Adrenal gland (tissue), 5 donors: ENCODE data around the gene IFNGR2.

ENCODE experiments used
- POLR2A ChIP-seq, 2 donors: fragments of 450-650 bp; IDR thresholded peaks; one replicate each; pipeline ENCODE4 v1.6.1; 2017; ENCODE audit warnings: antibody characterized with exemption in 2 of 2, mild to moderate bottlenecking in 2 of 2, moderate library complexity in 1 of 2
- TF ChIP-seq, protein P1 (sequence below), 6 experiments: fragments of 450-650 bp in 4 of 6; fragments of 200-600 bp in 2 of 6; sonication (generic) in 1 of 6; IDR thresholded peaks; 1 replicate in 5 of 6; 2 replicates in 1 of 6; pipeline versions ENCODE4 v1.5.1 to v1.8.0; 2016 to 2021; ENCODE audit warnings: antibody characterized with exemption in 6 of 6, mild to moderate bottlenecking in 2 of 6, moderate library complexity in 1 of 6
- donor health status: DM: no; HTN: no; CAD: no.

DNA sequence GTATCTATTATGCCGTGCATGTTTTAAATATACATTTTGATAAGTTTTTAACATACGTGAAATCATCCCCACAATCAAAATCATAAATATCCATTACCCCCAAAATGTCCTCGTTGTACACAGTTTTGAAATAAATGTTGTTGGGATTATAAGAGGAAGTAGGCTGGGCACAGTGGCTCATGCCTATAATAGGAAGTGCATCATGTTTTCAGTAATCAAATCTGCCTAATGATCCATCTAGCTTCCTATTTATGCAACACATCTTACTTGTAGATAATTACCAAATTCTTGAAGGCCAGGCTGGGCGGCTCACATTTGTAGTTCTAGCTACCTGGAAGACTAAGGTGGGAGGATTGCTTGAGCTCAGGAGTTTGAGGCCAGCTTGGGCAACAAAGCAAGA, 15.0 kb upstream of the IFNGR2 start:
- TF ChIP-seq POLR2A (IDR thresholded peaks at IDR 0.05) = no peak
- TF ChIP-seq, protein P1, sequence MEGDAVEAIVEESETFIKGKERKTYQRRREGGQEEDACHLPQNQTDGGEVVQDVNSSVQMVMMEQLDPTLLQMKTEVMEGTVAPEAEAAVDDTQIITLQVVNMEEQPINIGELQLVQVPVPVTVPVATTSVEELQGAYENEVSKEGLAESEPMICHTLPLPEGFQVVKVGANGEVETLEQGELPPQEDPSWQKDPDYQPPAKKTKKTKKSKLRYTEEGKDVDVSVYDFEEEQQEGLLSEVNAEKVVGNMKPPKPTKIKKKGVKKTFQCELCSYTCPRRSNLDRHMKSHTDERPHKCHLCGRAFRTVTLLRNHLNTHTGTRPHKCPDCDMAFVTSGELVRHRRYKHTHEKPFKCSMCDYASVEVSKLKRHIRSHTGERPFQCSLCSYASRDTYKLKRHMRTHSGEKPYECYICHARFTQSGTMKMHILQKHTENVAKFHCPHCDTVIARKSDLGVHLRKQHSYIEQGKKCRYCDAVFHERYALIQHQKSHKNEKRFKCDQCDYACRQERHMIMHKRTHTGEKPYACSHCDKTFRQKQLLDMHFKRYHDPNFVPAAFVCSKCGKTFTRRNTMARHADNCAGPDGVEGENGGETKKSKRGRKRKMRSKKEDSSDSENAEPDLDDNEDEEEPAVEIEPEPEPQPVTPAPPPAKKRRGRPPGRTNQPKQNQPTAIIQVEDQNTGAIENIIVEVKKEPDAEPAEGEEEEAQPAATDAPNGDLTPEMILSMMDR (IDR thresholded peaks at IDR 0.05) = no peak
